Lower leg skin (tissue), 4 donors: ENCODE data around the gene TMEM245. TPM values are rescaled to one million over a fixed set of nuclear protein-coding genes. Genes with fewer than 3 reads are reported as not detected.

Experiments used
- DNase-seq, 2 donors: peaks; one replicate each; pipeline ENCODE4 v3.0.0-alpha.2; 2019; ENCODE audit warnings: low spot score in 2 of 2
- H3K4me3 ChIP-seq: fragments of 200-600 bp; sonication (generic); 2 replicates; pipeline ENCODE4 v1.5.1; 2017; ENCODE audit warnings: mild to moderate bottlenecking, low read depth; ENCODE audit not compliant: poor library complexity, severe bottlenecking
- POLR2A ChIP-seq, 2 donors: fragments of 450-650 bp; IDR thresholded peaks; one replicate each; pipeline ENCODE4 v1.6.1; 2016 to 2017; ENCODE audit warnings: antibody characterized with exemption in 2 of 2, mild to moderate bottlenecking in 1 of 2, moderate library complexity in 1 of 2
- WGBS, 2 donors: methylation state at CpG; one replicate each; pipeline ENCODE4 v1.1.5; 2018; 5-methylcytosine and 5-hydroxymethylcytosine counted together
- intact Hi-C: fragments of 100-400 bp; cut with DNase I; formaldehyde crosslinking; loops from one replicate; pipeline ENCODE4 v1.15.0; 2023; ENCODE audit warnings: low total_unique reads
- total RNA-seq, 4 donors: library from RNA; depleted of rRNA; stranded (reverse); fragments of >200 nt; gene quantifications; one replicate each; pipeline ENCODE4 v1.1.0, GENCODE V29; 2016
- TF ChIP-seq, protein P1 (sequence below), 3 donors: fragments of 450-650 bp; IDR thresholded peaks; one replicate each; pipeline ENCODE4 v1.5.1; 2016; ENCODE audit warnings: antibody characterized with exemption in 3 of 3, mild to moderate bottlenecking in 3 of 3, moderate library complexity in 2 of 3

The TMEM245 gene
- total RNA-seq, 4 donors from 2014 or later: 35.0 to 57.7 (median 51.1) TPM

DNA sequence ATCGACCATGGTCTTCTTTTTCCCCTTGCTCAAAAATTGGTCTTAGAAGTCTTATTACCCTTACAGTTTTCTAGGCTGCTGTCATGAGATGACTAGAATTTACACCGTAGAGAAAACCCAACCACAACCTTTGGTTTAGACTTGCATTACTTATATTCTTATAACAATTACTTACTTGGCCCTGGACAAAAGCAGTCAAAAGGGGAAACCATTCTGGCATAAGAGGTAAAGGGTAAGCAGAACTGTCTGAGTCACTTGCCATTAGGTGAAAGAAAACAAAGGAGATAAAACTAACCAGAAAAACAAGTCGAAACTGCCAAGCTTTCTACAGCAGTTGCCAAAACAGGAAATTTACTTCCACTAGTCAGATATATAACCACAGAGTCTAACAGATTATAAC is 17.9 kb downstream of the TMEM245 start:
- intact Hi-C loops: no loop called here
- TF ChIP-seq POLR2A (IDR thresholded peaks at IDR 0.05): no peak
- TF ChIP-seq, protein P1, sequence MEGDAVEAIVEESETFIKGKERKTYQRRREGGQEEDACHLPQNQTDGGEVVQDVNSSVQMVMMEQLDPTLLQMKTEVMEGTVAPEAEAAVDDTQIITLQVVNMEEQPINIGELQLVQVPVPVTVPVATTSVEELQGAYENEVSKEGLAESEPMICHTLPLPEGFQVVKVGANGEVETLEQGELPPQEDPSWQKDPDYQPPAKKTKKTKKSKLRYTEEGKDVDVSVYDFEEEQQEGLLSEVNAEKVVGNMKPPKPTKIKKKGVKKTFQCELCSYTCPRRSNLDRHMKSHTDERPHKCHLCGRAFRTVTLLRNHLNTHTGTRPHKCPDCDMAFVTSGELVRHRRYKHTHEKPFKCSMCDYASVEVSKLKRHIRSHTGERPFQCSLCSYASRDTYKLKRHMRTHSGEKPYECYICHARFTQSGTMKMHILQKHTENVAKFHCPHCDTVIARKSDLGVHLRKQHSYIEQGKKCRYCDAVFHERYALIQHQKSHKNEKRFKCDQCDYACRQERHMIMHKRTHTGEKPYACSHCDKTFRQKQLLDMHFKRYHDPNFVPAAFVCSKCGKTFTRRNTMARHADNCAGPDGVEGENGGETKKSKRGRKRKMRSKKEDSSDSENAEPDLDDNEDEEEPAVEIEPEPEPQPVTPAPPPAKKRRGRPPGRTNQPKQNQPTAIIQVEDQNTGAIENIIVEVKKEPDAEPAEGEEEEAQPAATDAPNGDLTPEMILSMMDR (IDR thresholded peaks at IDR 0.05): no peak
- 25 to 31% methylated on average over 3 of the region's 3 CpGs for WGBS, 2 donors
- peak in 1 of 2 donors; percentile 29 for DNase-seq
- H3K4me3 ChIP-seq: no peak overlapping the region

DNA sequence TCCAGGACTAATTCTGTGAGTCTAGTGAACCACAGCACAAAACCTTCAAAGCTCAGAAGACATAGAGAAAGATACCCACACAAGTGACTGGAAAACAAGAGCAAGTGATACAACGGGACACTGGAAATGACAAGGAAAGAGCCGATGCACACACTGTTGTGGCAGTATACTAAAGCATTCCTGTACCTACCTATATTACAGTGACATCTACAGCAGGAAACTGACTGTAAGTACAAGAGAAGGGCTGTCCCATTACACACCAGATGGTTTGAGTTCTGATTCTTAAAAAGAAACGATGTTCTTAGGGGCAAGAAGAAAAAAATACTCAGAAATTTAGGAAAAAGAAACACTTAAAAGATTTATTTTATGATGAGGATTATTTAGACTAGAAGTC is 18.5 kb downstream of the TMEM245 start:
- no peak overlapping the region for H3K4me3 ChIP-seq
- TF ChIP-seq, protein P1 (IDR thresholded peaks at IDR 0.05): no peak
- no peak for TF ChIP-seq POLR2A (IDR thresholded peaks at IDR 0.05)
- intact Hi-C loops: no loop called here
- 58 to 66% methylated on average over 3 of the region's 3 CpGs for WGBS, 2 donors
- DNase-seq: no peak

DNA sequence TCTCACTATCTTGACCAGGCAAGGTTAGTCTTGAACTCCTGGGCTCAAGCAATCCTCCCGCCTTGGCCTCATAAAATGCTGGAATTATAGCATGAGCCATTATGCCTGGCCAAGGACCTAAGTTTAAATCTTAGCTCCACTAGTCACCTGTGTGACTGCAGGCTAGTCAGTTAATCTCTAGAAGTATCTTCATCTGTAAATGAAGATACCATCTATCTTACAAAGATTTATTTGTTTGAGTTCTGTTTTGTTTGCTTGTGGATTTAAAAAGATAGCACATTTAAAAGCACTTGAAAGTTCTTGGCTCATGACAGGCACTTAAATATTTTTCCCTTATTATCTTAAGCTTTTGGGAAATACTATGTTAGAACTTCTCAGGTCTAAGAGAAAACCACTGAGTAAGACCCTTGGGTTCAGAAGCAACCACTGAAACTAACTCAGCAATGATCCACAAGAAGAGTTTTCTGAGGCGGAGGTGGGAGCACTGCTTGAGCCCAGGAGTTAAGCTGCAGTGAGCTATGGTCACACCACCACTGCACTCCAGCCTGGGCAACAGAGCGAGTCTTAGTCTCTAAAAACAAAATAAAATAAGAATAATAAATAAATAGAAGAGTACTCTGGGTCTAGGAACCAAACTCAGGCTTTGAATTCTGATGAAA is 19.1 kb downstream of the TMEM245 start:
- intact Hi-C loops: no loop called here
- DNase-seq: no peak
- WGBS, 2 donors: 82 to 91% methylated on average over 3 of the region's 3 CpGs
- no peak overlapping the region for H3K4me3 ChIP-seq
- TF ChIP-seq POLR2A (IDR thresholded peaks at IDR 0.05): no peak
- TF ChIP-seq, protein P1 (IDR thresholded peaks at IDR 0.05): no peak

DNA sequence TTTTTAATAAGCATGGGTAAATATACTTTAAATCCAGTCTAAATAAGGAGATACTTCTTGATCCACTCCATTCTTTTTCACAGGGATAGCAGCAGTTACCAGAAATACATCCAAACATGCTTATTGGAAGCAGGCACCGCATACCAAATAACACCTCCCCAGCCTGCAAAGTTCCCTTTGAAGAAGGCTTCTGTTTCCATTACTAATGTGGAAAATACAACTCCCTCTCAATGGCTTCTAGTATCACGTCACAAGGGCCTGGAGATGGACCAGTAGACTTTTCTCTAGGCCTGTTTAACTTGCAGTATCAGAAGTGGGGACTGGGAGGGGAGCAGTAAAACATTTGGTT is 20.8 kb downstream of the TMEM245 start:
- intact Hi-C loops: no loop called here
- no peak for DNase-seq
- H3K4me3 ChIP-seq: no peak overlapping the region
- TF ChIP-seq POLR2A (IDR thresholded peaks at IDR 0.05): no peak
- TF ChIP-seq, protein P1 (IDR thresholded peaks at IDR 0.05): no peak
- WGBS, 2 donors: 12 to 26% methylated on average over 2 of the region's 2 CpGs

DNA sequence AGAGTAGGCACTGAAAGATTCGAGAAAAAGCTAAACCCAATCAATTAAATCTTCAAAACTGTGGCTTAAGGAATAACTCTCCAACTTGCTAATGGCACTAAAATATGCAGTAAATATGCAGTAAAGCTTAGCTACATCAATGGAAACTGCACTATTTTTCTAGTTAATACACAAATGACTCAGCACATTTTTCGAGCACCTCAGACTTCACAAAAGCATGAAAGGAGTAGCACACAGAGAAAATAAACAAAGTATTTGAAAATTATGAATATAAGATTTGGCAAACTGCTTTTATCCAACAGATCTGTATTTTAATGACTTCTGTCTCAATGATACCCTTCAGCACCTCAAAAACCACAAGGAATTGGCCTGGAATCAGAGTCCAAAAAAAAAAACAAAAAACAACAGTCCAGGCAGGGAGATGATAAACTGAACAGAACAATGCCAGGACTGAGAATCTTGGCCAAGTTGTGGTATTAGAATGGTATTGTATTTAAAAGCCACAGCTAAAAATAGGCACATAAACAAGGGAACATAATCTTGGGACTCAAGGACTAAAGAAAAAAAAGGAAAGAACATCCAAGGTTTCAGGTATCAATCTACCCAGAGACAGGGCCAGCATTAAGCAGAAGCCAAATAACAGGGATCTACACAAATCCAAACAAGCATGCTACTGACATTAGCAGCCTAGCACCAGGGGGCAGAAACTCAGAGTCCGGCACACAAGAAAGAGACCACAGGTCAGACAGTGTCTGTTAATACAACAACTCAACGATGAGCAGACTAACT is 21.4 kb downstream of the TMEM245 start:
- intact Hi-C loops: no loop called here
- no peak for DNase-seq
- H3K4me3 ChIP-seq: no peak overlapping the region
- TF ChIP-seq, protein P1 (IDR thresholded peaks at IDR 0.05): no peak
- no peak for TF ChIP-seq POLR2A (IDR thresholded peaks at IDR 0.05)
- WGBS, 2 donors: 29 to 35% methylated on average over 4 of the region's 4 CpGs
